Prostate gland (tissue), 2 donors: Measurements from ENCODE around the gene FTCDNL1. TPM values are rescaled to one million over a fixed set of nuclear protein-coding genes. Genes with fewer than 3 reads are reported as not detected.

Experiments used
- DNase-seq: peaks from one replicate; pipeline ENCODE4 v3.0.0-alpha.2; 2019; ENCODE audit warnings: low spot score
- H3K27ac ChIP-seq, 2 donors: fragments of 200-600 bp; sonication (generic); 2 replicates each; pipeline ENCODE4 v1.5.1; 2017 to 2019
- H3K27me3 ChIP-seq: fragments of 200-600 bp; sonication (generic); replicated peaks from 2 replicates; pipeline ENCODE4 v1.5.1; 2019; ENCODE audit not compliant: insufficient read depth
- H3K36me3 ChIP-seq, 2 donors: fragments of 200-600 bp; sonication (generic); 1 replicate in 1 of 2; 2 replicates in 1 of 2; pipeline versions ENCODE4 v1.5.1 to v1.8.1; 2017 to 2019
- H3K4me1 ChIP-seq: fragments of 200-600 bp; sonication (generic); replicated peaks from 2 replicates; pipeline ENCODE4 v1.5.1; 2019
- H3K4me3 ChIP-seq, 2 donors: fragments of 200-600 bp; sonication (generic); 2 replicates each; pipeline ENCODE4 v1.5.1; 2017 to 2019
- H3K9me3 ChIP-seq: fragments of 200-600 bp; sonication (generic); 2 replicates; pipeline ENCODE4 v1.5.1; 2017
- CTCF ChIP-seq, 4 experiments: fragments of 200-600 bp in 2 of 4; fragments of 450-650 bp in 2 of 4; sonication (generic) in 2 of 4; IDR thresholded peaks; 1 replicate in 3 of 4; 2 replicates in 1 of 4; pipeline ENCODE4 v1.5.1; 2016 to 2019; ENCODE audit warnings: antibody characterized with exemption in 4 of 4, mild to moderate bottlenecking in 2 of 4, moderate library complexity in 2 of 4
- POLR2A ChIP-seq: fragments of 450-650 bp; IDR thresholded peaks from one replicate; pipeline ENCODE4 v1.6.1; 2016; ENCODE audit warnings: antibody characterized with exemption, mild to moderate bottlenecking
- POLR2AphosphoS5 ChIP-seq: sonication (generic); formaldehyde crosslinking; IDR thresholded peaks from one replicate; pipeline ENCODE4 v1.6.1; 2017; ENCODE audit warnings: antibody characterized with exemption
- WGBS: methylation state at CpG from one replicate; pipeline ENCODE4 v1.1.5; 2018; 5-methylcytosine and 5-hydroxymethylcytosine counted together
- intact Hi-C: fragments of 100-400 bp; cut with DNase I; formaldehyde crosslinking; loops from one replicate; pipeline ENCODE4 v1.14.2; 2022
- total RNA-seq, 2 donors: library from RNA; depleted of rRNA; stranded (reverse); fragments of >200 nt; gene quantifications; one replicate each; pipeline ENCODE4 v1.1.0, GENCODE V29; 2016

FTCDNL1 gene
- total RNA-seq, 2 donors from 2014 or later: 4.9 to 5.7 TPM

- Histone ChIP-seq H3K27ac (no peak overlapping the region), H3K4me1 (no peaks in the 10 kb centered on the region), H3K4me3 (no peak overlapping the region), H3K27me3 (no peaks in the 10 kb centered on the region), H3K9me3 (no peaks in the 10 kb centered on the region), H3K36me3 (no peaks in the 10 kb centered on the region)
- intact Hi-C loops: loop anchor here (10.0 kb wide), 1 partner anchor 100 kb away; the partner anchor contains the start of gene FTCDNL1
- WGBS: 95% methylated on average over 3 of the region's 3 CpGs
- TF ChIP-seq POLR2A (no peak), POLR2AphosphoS5 (no peak), CTCF (IDR thresholded peaks at IDR 0.05) (no peak)
- DNase-seq: no peak
These were observed 96.2 kb downstream of the FTCDNL1 start for GRCh38 chr2:199754766-199755165.

GRCh38 chr2:199751492-199752120 lies 99.4 kb downstream of the FTCDNL1 start:
- H3K4me1 ChIP-seq: no peaks in the 10 kb centered on the region
- no peak overlapping the region for H3K4me3 ChIP-seq
- no peak for TF ChIP-seq POLR2A
- TF ChIP-seq CTCF (IDR thresholded peaks at IDR 0.05): no peak
- no peak for TF ChIP-seq POLR2AphosphoS5
- intact Hi-C loops: loop anchor here (10.0 kb wide), 1 partner anchor 103 kb away; the partner anchor contains the start of gene FTCDNL1
- no peaks in the 10 kb centered on the region for H3K36me3 ChIP-seq
- no peaks in the 10 kb centered on the region for H3K27me3 ChIP-seq
- no peaks in the 10 kb centered on the region for H3K9me3 ChIP-seq
- no peak for DNase-seq
- no peak overlapping the region for H3K27ac ChIP-seq
- WGBS: 29% methylated on average over 8 of the region's 8 CpGs

GRCh38 chr2:199749571-199749970 lies 101.4 kb downstream of the FTCDNL1 start:
- WGBS: 96% methylated on average over 5 of the region's 5 CpGs
- H3K4me3 ChIP-seq: no peak overlapping the region

GRCh38 chr2:199744724-199745123 lies 106.3 kb downstream of the FTCDNL1 start:
- TF ChIP-seq CTCF (IDR thresholded peaks at IDR 0.05): no peak
- no peak for TF ChIP-seq POLR2AphosphoS5
- no peak for TF ChIP-seq POLR2A
- WGBS: 93% methylated on average over 11 of the region's 11 CpGs
- intact Hi-C loops: loop anchor here (5.0 kb wide), 1 partner anchor 68 kb away; no protein-coding TSS in a partner anchor
- H3K27ac ChIP-seq: no peak overlapping the region
- no peaks in the 10 kb centered on the region for H3K27me3 ChIP-seq
- no peak overlapping the region for H3K4me3 ChIP-seq
- no peaks in the 10 kb centered on the region for H3K36me3 ChIP-seq
- H3K9me3 ChIP-seq: no peaks in the 10 kb centered on the region
- DNase-seq: no peak
- H3K4me1 ChIP-seq: peaks cover 4% of the 10 kb centered on the region

More at GRCh38 chr2:199749571-199749970, 101.4 kb downstream of the FTCDNL1 start:
- H3K4me1 ChIP-seq: no peaks in the 10 kb centered on the region
- intact Hi-C loops: loop anchor here (5.0 kb wide), 1 partner anchor 63 kb away; no protein-coding TSS in a partner anchor
- H3K27ac ChIP-seq: no peak overlapping the region
- no peaks in the 10 kb centered on the region for H3K27me3 ChIP-seq
- H3K36me3 ChIP-seq: no peaks in the 10 kb centered on the region
- DNase-seq: no peak
- TF ChIP-seq POLR2A: no peak
- no peak for TF ChIP-seq POLR2AphosphoS5
- TF ChIP-seq CTCF (IDR thresholded peaks at IDR 0.05): no peak
- H3K9me3 ChIP-seq: no peaks in the 10 kb centered on the region

- Histone ChIP-seq H3K27ac (no peak overlapping the region), H3K27me3 (no peaks in the 10 kb centered on the region), H3K4me1 (peaks cover 8% of the 10 kb centered on the region), H3K36me3 (no peaks in the 10 kb centered on the region), H3K9me3 (no peaks in the 10 kb centered on the region), H3K4me3 (no peak overlapping the region)
- intact Hi-C loops: no loop called here
- TF ChIP-seq POLR2AphosphoS5: no peak
- no peak for TF ChIP-seq CTCF (IDR thresholded peaks at IDR 0.05)
- TF ChIP-seq POLR2A: no peak
- whole genome bisulfite sequencing: 83% methylated on average over 5 of the region's 5 CpGs
- no peak for DNase-seq
These were observed 106.7 kb downstream of the FTCDNL1 start for GRCh38 chr2:199744260-199744659.
